Measurements from ENCODE around the gene KIF19.

KIF19 gene

GRCh38 chr17:74358697-74359096 lies 32.7 kb downstream of the KIF19 start:
- H4K20me1 ChIP-seq (ENCODE audit: low read depth, low read length), result no peaks in the 10 kb centered on the region
- H3K27me3 ChIP-seq (ENCODE audit: low read length), result no peaks in the 10 kb centered on the region
- no peak overlapping the region for H2AFZ ChIP-seq (ENCODE audit: low read depth, low read length, severe bottlenecking)

DNA sequence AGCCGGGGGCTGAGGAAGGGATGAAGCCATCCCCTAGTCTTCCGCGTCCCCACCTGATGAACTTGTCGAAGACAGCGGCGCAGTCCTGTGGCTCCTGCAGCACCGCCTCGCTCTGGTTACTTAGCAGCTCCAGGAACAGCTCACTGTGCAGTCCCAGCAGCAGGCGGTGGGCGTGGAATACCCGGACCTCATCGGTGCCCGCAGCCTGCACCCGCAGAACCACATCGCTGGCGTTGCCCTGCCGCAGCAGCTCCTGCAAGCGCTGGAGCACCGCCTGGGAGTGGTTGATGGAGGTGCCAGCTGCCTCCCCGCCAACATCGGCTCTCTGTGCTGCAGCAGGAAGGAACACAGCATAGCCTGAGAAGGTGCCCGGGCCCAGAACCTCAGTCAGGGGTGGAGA lies 33.9 kb downstream of the KIF19 start:
- Histone ChIP-seq H3K4me2 (ENCODE audit: low read depth, low read length, poor library complexity, severe bottlenecking) (no peak overlapping the region), H3K9me2 (replicated peaks; ENCODE audit: insufficient read depth, low read length) (no peaks in the 10 kb centered on the region), H4K20me1 (ENCODE audit: low read depth, low read length) (no peaks in the 10 kb centered on the region), H2AFZ (ENCODE audit: low read depth, low read length, severe bottlenecking) (no peak overlapping the region), H3K9me3 (ENCODE audit: insufficient read depth, low read length) (no peaks in the 10 kb centered on the region), H3K27ac (ENCODE audit: low read depth, low read length) (no peak overlapping the region), H3K9ac (ENCODE audit: low read length) (no peak overlapping the region), H3F3A (ENCODE audit: insufficient read depth) (no peaks in the 10 kb centered on the region), H3K79me2 (ENCODE audit: insufficient read depth, low read length) (no peaks in the 10 kb centered on the region), H3K27me3 (ENCODE audit: low read length) (no peaks in the 10 kb centered on the region), H3K4me3 (ENCODE audit: insufficient read depth, low read length, poor library complexity, severe bottlenecking) (no peak overlapping the region), H3K36me3 (ENCODE audit: low read length) (no peaks in the 10 kb centered on the region)
- TF ChIP-seq, protein P1, sequence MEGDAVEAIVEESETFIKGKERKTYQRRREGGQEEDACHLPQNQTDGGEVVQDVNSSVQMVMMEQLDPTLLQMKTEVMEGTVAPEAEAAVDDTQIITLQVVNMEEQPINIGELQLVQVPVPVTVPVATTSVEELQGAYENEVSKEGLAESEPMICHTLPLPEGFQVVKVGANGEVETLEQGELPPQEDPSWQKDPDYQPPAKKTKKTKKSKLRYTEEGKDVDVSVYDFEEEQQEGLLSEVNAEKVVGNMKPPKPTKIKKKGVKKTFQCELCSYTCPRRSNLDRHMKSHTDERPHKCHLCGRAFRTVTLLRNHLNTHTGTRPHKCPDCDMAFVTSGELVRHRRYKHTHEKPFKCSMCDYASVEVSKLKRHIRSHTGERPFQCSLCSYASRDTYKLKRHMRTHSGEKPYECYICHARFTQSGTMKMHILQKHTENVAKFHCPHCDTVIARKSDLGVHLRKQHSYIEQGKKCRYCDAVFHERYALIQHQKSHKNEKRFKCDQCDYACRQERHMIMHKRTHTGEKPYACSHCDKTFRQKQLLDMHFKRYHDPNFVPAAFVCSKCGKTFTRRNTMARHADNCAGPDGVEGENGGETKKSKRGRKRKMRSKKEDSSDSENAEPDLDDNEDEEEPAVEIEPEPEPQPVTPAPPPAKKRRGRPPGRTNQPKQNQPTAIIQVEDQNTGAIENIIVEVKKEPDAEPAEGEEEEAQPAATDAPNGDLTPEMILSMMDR (IDR thresholded peaks at IDR 0.05; ENCODE audit: insufficient read depth, low read length, poor library complexity, severe bottlenecking), result no peak
- no peak for TF ChIP-seq EZH2phosphoT487 (conservative IDR thresholded peaks at IDR 0.05; ENCODE audit: low read length)

More at GRCh38 chr17:74358697-74359096, 32.7 kb downstream of the KIF19 start:
- no peak overlapping the region for H3K9ac ChIP-seq (ENCODE audit: low read length)
- no peaks in the 10 kb centered on the region for H3F3A ChIP-seq (ENCODE audit: insufficient read depth)
- no peak for TF ChIP-seq EZH2phosphoT487 (conservative IDR thresholded peaks at IDR 0.05; ENCODE audit: low read length)
- TF ChIP-seq, protein P1 (IDR thresholded peaks at IDR 0.05; ENCODE audit: insufficient read depth, low read length, poor library complexity, severe bottlenecking), result no peak
- H3K4me2 ChIP-seq (ENCODE audit: low read depth, low read length, poor library complexity, severe bottlenecking), result no peak overlapping the region
- H3K36me3 ChIP-seq (ENCODE audit: low read length), result no peaks in the 10 kb centered on the region
- no peaks in the 10 kb centered on the region for H3K9me3 ChIP-seq (ENCODE audit: insufficient read depth, low read length)
- H3K79me2 ChIP-seq (ENCODE audit: insufficient read depth, low read length), result no peaks in the 10 kb centered on the region
- H3K9me2 ChIP-seq (replicated peaks; ENCODE audit: insufficient read depth, low read length), result no peaks in the 10 kb centered on the region
- no peak overlapping the region for H3K27ac ChIP-seq (ENCODE audit: low read depth, low read length)
- no peak overlapping the region for H3K4me3 ChIP-seq (ENCODE audit: insufficient read depth, low read length, poor library complexity, severe bottlenecking)

GRCh38 chr17:74360899-74361229 lies 34.8 kb downstream of the KIF19 start:
- Histone ChIP-seq H3K9me2 (replicated peaks; ENCODE audit: insufficient read depth, low read length) (no peaks in the 10 kb centered on the region), H4K20me1 (ENCODE audit: low read depth, low read length) (no peaks in the 10 kb centered on the region), H3K9me3 (ENCODE audit: insufficient read depth, low read length) (no peaks in the 10 kb centered on the region), H3K27ac (ENCODE audit: low read depth, low read length) (no peak overlapping the region), H3K36me3 (ENCODE audit: low read length) (no peaks in the 10 kb centered on the region), H3K79me2 (ENCODE audit: insufficient read depth, low read length) (no peaks in the 10 kb centered on the region), H3K27me3 (ENCODE audit: low read length) (no peaks in the 10 kb centered on the region), H2AFZ (ENCODE audit: low read depth, low read length, severe bottlenecking) (no peak overlapping the region), H3K4me3 (ENCODE audit: insufficient read depth, low read length, poor library complexity, severe bottlenecking) (no peak overlapping the region), H3K9ac (ENCODE audit: low read length) (no peak overlapping the region), H3K4me2 (ENCODE audit: low read depth, low read length, poor library complexity, severe bottlenecking) (no peak overlapping the region), H3F3A (ENCODE audit: insufficient read depth) (no peaks in the 10 kb centered on the region)
- TF ChIP-seq, protein P1 (IDR thresholded peaks at IDR 0.05; ENCODE audit: insufficient read depth, low read length, poor library complexity, severe bottlenecking), result no peak
- no peak for TF ChIP-seq EZH2phosphoT487 (conservative IDR thresholded peaks at IDR 0.05; ENCODE audit: low read length)
